HS-27A (cell line): ENCODE measurements around the gene TLK2.
"Not testable (repeated sequence)": the region's sequence is repeated elsewhere in the genome, so short reads cannot be mapped to it uniquely, and the experiment has no call there.

ENCODE experiments used
- DNase-seq: peaks from one replicate; pipeline ENCODE4 v3.0.0-alpha.2; 2012; ENCODE audit warnings: low read depth, missing footprints

TLK2 gene

DNA sequence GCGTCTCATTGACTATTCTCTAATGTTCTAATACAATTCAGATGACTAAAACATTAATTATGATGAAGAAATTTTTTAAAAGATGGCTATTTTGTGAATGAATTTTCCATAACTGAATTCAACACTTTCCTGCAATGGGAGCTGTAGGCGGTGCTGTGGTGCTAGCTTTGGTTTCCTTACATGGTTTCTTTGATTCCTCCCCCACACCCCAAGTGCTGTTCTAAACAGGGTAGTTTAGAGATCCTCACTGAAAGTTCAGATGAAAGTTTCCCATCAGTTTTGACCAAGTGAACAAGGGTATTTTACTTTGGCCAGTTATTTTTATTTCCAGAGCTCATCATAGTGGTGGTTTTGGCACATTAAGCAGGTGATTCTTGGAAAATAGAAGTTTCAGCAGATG lies 122.8 kb downstream of the TLK2 start:
- DNase-seq = no peak

GRCh38 chr17:62603783-62604182 lies 125.2 kb downstream of the TLK2 start:
- DNase-seq = not testable (repeated sequence)

DNA sequence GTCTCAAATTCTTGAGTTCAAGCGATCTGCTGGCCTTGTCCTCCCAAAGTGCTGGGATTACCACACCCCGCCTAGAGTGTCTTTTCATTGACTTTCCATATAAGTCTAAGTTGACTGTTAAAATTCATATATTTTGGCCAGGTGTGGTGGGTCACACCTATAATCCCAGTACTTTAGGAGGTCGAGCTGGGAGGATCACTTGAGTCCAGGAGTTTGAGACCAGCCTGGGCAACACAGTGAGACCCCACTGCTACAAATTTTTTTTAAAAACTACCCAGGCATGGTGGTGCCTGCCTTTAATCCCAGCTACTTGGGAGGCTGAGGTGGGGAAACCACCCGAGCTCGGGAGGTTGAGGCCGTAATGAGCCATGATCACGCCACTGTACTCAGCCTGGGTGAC lies 127.0 kb downstream of the TLK2 start:
- DNase-seq = no peak

- DNase-seq = no peak
Measured at GRCh38 chr17:62611292-62611691, 132.7 kb downstream of the TLK2 start.

GRCh38 chr17:62611728-62612127 lies 133.1 kb downstream of the TLK2 start:
- DNase-seq = no peak

- DNase-seq = not testable (repeated sequence)
Measured at GRCh38 chr17:62612289-62612688, 133.7 kb downstream of the TLK2 start.

GRCh38 chr17:62613095-62613494 lies 134.5 kb downstream of the TLK2 start:
- not testable (repeated sequence) for DNase-seq

- DNase-seq = no peak
Measured at GRCh38 chr17:62614142-62614541, 135.5 kb downstream of the TLK2 start.

DNA sequence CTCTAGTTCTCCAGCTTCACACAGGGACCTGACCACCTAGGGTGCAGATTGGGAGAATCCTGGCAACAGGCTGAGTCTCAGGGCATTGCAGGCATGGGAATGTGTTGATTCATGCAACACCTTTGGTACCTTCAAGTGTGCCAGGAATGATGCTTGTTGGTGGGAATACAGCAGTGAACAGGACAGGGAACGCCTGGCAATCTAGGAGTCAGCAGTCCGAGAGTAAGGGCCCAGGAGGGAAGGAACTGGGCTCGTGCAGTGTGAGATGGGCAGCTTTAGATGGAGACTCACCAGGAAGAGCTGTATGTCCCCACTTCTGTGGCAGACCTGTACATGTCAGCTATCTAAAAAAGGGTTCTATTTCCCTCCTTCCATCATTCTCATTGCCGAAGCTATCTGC lies 136.9 kb downstream of the TLK2 start:
- DNase-seq = no peak

- DNase-seq = no peak
Measured at GRCh38 chr17:62616993-62617893, 138.6 kb downstream of the TLK2 start.

DNA sequence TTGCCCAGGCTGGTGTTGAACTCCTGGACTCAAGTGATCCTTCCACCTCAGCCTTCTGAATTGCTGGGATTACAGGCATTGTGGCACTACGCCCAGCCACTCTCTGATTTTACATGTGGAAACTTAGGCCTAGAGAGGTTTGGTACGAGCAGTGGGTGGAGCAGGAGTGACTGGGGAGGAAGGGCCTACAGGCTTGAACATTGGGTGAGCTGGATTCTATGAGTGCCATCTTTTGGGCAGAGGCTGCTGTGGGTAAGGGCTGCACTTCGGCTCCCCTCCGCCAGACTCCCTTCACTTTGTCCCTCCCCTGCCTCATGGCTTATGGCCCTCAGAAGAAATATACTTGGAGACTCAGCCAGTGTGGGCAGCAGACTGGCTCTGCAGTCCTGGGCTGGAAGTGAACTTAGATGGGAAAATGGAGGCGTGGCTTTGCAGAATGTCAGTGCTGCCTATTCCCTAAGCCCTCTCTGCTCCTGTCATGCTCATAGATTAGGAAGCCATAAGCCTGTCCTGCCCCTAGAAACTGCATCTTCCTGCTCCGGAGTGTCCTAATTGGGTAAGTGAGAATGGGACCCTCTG lies 139.4 kb downstream of the TLK2 start:
- DNase-seq = no peak

GRCh38 chr17:62618647-62619416 lies 140.2 kb downstream of the TLK2 start:
- no peak for DNase-seq

DNA sequence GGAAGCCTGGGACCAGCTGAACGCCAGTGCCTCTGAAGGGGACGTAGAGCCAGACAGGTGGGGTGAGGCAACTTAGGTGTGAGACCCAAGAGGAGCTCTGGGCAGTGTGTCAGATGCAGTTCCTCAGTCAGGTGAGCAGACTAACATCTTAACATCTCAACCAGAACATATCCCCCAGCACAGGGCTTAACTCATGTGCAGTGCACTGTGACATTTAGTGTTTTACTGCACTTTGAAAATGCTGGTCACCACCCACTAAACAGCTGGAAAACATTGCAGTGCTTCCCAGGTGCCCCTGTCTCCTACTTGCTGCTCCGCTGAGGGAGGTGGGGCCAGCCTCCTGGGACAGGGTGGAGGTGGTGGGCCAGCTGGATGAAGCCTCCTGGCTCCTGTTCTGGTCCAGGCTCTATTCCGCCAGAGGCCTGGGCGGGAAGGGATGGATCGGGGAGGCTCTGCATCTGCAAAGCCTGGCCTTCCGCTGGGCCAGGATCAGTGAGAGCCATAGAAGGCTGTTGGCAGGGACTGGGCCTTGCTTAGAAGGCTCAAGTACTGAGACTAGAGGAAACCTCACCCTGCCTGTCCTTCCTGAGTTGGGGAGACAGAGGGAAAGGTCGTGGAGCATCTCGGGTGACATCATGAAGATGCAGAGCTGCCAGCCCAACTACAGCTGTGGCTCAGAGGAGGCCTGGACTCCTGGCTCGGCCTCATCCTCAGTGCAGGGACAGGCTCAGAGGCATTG lies 141.0 kb downstream of the TLK2 start:
- no peak for DNase-seq

DNA sequence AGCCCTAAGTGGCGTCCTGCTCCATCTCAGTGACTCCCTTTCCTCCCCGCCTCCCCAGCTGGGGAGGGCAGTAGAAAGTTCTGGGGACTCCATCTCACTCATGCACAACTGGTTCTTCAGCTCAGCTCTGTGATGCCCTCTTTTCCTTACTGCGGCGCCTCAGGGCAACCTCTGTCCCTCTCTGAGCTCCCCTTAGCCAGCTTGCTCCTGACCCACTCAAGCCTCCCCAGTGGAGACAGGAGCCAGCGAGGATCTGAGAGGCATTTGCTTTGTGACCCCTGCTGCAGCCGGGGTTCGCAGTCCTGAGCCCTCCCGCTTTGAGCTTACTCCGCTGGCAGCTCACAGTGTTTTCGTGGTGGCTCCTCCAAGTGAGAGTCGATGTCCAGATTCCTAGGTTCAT lies 142.6 kb downstream of the TLK2 start:
- no peak for DNase-seq

GRCh38 chr17:62625184-62625869 lies 146.7 kb downstream of the TLK2 start:
- DNase-seq = no peak

DNA sequence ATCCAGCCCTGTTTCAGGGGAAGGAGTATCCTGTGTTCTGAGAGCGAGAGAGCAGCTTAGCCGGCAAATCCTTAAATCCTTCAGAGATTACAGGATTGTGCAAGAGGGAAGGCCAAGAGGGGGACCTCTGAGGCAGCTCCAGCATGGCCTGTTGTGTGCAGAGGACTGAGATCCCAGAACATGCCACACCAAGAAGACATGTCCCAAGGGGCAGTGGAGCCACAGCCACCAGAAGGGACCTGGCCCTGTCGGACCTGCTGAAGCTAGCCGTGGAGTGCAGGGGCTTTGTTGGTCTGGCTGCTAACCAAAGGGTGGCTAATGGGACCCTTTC lies 147.2 kb downstream of the TLK2 start:
- DNase-seq = no peak

GRCh38 chr17:62626719-62627218 lies 148.1 kb downstream of the TLK2 start:
- DNase-seq = no peak

- DNase-seq = no peak
Measured at GRCh38 chr17:62627219-62627903, 148.7 kb downstream of the TLK2 start, which contains the start of gene MRC2. MRC2 (plus strand) TSS chr17:62627670; CDS start chr17:62627803, 133 bp downstream.

GRCh38 chr17:62627904-62628633 lies 149.4 kb downstream of the TLK2 start:
- no peak for DNase-seq
